K562 (cell line): Measurements from ENCODE around the gene HRH1. TPM values are rescaled to one million over a fixed set of nuclear protein-coding genes. Genes with fewer than 3 reads are reported as not detected.

Source experiments
- ATAC-seq: fragments of 200-7000 bp; cut with Tn5 transposase; 3 replicates; pipeline ENCODE4 v1.9.1; 2020; ENCODE audit warnings: moderate library complexity
- BruUV-seq: library from RNA; stranded (reverse); fragments of 400-500 nt; replicated peaks from 2 replicates; lab custom pipeline; 2021; lab: Mats Ljungman, UMichigan
- CTCF ChIA-PET: fragments of 300-600 bp; formaldehyde crosslinking; extraction: SDS; loops from one replicate; lab custom pipeline; 2021; ENCODE audit warnings: low intra/inter-chr PET ratio; lab: Yijun Ruan, JAX
- POLR2A ChIA-PET: fragments of 300-600, 350-650 bp; sonication (Branson Sonifier 250); formaldehyde crosslinking; extraction: SDS; loops from one replicate; lab custom pipeline; 2021; ENCODE audit warnings: antibody characterized with exemption, inconsistent platforms; lab: Yijun Ruan, JAX
- DNase-seq, 4 experiments: peaks; one replicate each; pipeline versions ENCODE4 v3.0.0 to v3.0.0-alpha.2; 2011 to 2018; ENCODE audit warnings: low spot score in 3 of 4, mixed read lengths in 3 of 4; ENCODE audit errors: extremely low read depth in 1 of 4
- FAIRE-seq: peaks from 2 replicates; lab custom pipeline; 2011; peaks lifted over from hg19 to GRCh38; lab: Jason Lieb, UNC
- H2AFZ ChIP-seq: 2 replicates; pipeline ENCODE4 v1.6.0; 2011; ENCODE audit warnings: low read depth, low read length, control low read depth, inconsistent platforms
- H3K27ac ChIP-seq: fragments of 200-600 bp; 3 replicates; pipeline ENCODE4 v1.8.0; 2011; ENCODE audit warnings: low read depth, mild to moderate bottlenecking, control low read depth, inconsistent platforms, low read length, moderate library complexity, mixed read lengths; ENCODE audit errors: extremely low read depth
- H3K27me3 ChIP-seq, 2 experiments: fragments of 300-600 bp in 1 of 2; 2 replicates in 1 of 2; 3 replicates in 1 of 2; pipeline versions ENCODE4 v1.6.0 to v1.8.0; 2011; ENCODE audit warnings: inconsistent platforms in 2 of 2, low read length in 2 of 2, mild to moderate bottlenecking in 1 of 2, mixed read lengths in 1 of 2, moderate library complexity in 1 of 2; ENCODE audit not compliant: control insufficient read depth in 2 of 2, insufficient read depth in 2 of 2
- H3K36me3 ChIP-seq: fragments of 300-600 bp; 3 replicates; pipeline ENCODE4 v1.8.0; 2011; ENCODE audit warnings: mild to moderate bottlenecking, low read length, inconsistent platforms; ENCODE audit not compliant: control insufficient read depth, insufficient read depth
- H3K4me1 ChIP-seq, 2 experiments: fragments of 200-600 bp in 1 of 2; replicated peaks in 1 of 2; 2 replicates in 1 of 2; 3 replicates in 1 of 2; pipeline versions ENCODE4 v1.5.1 to v1.8.0; 2011; ENCODE audit warnings: inconsistent platforms in 2 of 2, low read length in 2 of 2, mild to moderate bottlenecking in 1 of 2, mixed read lengths in 1 of 2, moderate library complexity in 1 of 2; ENCODE audit not compliant: control insufficient read depth in 2 of 2, insufficient read depth in 2 of 2
- H3K4me2 ChIP-seq: 2 replicates; pipeline ENCODE4 v1.6.1; 2011; ENCODE audit warnings: low read length, control low read depth, inconsistent platforms, mixed read lengths; ENCODE audit not compliant: insufficient read depth
- H3K4me3 ChIP-seq: fragments of 200-600 bp; sonication (generic), shearing (Covaris generic); 2 replicates; pipeline ENCODE4 v1.5.1; 2016; ENCODE audit warnings: control low read depth, inconsistent platforms
- H3K79me2 ChIP-seq: fragments of 200-600 bp; 3 replicates; pipeline ENCODE4 v1.8.0; 2011; ENCODE audit warnings: low read length, inconsistent platforms; ENCODE audit not compliant: control insufficient read depth, insufficient read depth
- H3K9ac ChIP-seq, 2 experiments: 2 replicates each; pipeline versions ENCODE4 v1.6.0 to v1.6.1; 2011; ENCODE audit warnings: low read depth in 2 of 2, low read length in 2 of 2, control low read depth in 1 of 2, inconsistent platforms in 1 of 2, mild to moderate bottlenecking in 1 of 2, mixed read lengths in 1 of 2; ENCODE audit not compliant: insufficient read depth in 1 of 2
- H3K9me1 ChIP-seq: one replicate; pipeline ENCODE4 v1.6.0; 2011; ENCODE audit warnings: inconsistent platforms, mild to moderate bottlenecking, low read length, moderate library complexity; ENCODE audit not compliant: control insufficient read depth, insufficient read depth
- H3K9me3 ChIP-seq: replicated peaks from 2 replicates; pipeline ENCODE4 v1.5.1; 2011; ENCODE audit warnings: low read depth, low read length, inconsistent platforms; ENCODE audit not compliant: control insufficient read depth, insufficient read depth
- H4K20me1 ChIP-seq: replicated peaks from 2 replicates; pipeline ENCODE4 v1.6.1; 2011; ENCODE audit warnings: low read length, inconsistent platforms, mixed read lengths; ENCODE audit not compliant: control insufficient read depth, insufficient read depth
- CTBP1 ChIP-seq: fragments of 450-650 bp; IDR thresholded peaks from 2 replicates; pipeline ENCODE4 v1.6.1; 2016; ENCODE audit warnings: borderline replicate concordance
- GATAD2B ChIP-seq: fragments of 450-650 bp; IDR thresholded peaks from 2 replicates; pipeline ENCODE4 v1.6.1; 2017; ENCODE audit warnings: mild to moderate bottlenecking, borderline replicate concordance
- JUND ChIP-seq, 2 experiments: IDR thresholded peaks; 2 replicates in 1 of 2; 3 replicates in 1 of 2; pipeline ENCODE4 v1.6.1; 2011; ENCODE audit warnings: borderline replicate concordance in 2 of 2, low read depth in 2 of 2, low read length in 2 of 2, improper control_type of control experiment in 1 of 2, missing biosample characterization in 1 of 2, missing genetic modification characterization in 1 of 2, missing genetic modification reagents in 1 of 2
- NCOA1 ChIP-seq: fragments of 450-650 bp; IDR thresholded peaks from 2 replicates; pipeline ENCODE4 v1.6.1; 2016; ENCODE audit warnings: low read depth
- ZEB2 ChIP-seq: fragments of 450-650 bp; IDR thresholded peaks from 2 replicates; pipeline ENCODE4 v1.6.1; 2016
- WGBS: fragments of 100-300 bp; shearing (Covaris generic); methylation state at CpG from one replicate; pipeline ENCODE4 v1.1.6; 2016; ENCODE audit warnings: low coverage, mixed read lengths; ENCODE audit not compliant: insufficient coverage; ENCODE audit errors: missing lambda C conversion rate; 5-methylcytosine and 5-hydroxymethylcytosine counted together
- in situ Hi-C: fragments of 300-500 bp; cut with MboI; formaldehyde crosslinking; loops from 4 replicates; pipeline ENCODE4 v1.15.0; 2018; ENCODE audit warnings: inconsistent platforms, mixed read lengths
- intact Hi-C: fragments of 100-400 bp; cut with micrococcal nuclease; formaldehyde crosslinking; loops from 2 replicates; pipeline ENCODE4 v1.14.2; 2022
- polyA plus RNA-seq, 8 experiments: library from polyadenylated mRNA; depleted of rRNA in 4 of 8; stranded (reverse) in 5 of 8; unstranded in 3 of 8; fragments of >200 nt; fragmentation: Nextera tagmentation in 2 of 8; fragmentation: Illumina TruSeq in 1 of 8; extraction: Ambion mirVana in 2 of 8; extraction: Trizol in 1 of 8; gene quantifications; 2 replicates each; pipeline versions ENCODE4 v1.2.1 to v1.2.3, GENCODE V29; 2011 to 2014; ENCODE audit warnings: inconsistent platforms in 1 of 8, missing spikeins in 1 of 8
- total RNA-seq, 7 experiments: library from RNA; depleted of rRNA in 6 of 7; stranded (reverse); fragments of >200 nt in 6 of 7; fragmentation: Illumina TruSeq in 2 of 7; extraction: Trizol in 2 of 7; gene quantifications; 2 replicates each; pipeline versions ENCODE4 v1.2.1 to v1.2.3, GENCODE V29; 2011 to 2021; ENCODE audit warnings: low replicate concordance in 1 of 7
- TF ChIP-seq, protein P1 (sequence below): sonication (generic); formaldehyde crosslinking; IDR thresholded peaks from 2 replicates; pipeline ENCODE4 v1.8.0; 2022; ENCODE audit warnings: mild to moderate bottlenecking, missing genetic modification reagents
- TF ChIP-seq, protein P2 (sequence below): sonication (generic); formaldehyde crosslinking; IDR thresholded peaks from 2 replicates; pipeline ENCODE4 v1.8.1; 2023; ENCODE audit warnings: mild to moderate bottlenecking, missing genetic modification reagents
- TF ChIP-seq, protein P3 (sequence below), 2 experiments: IDR thresholded peaks; 2 replicates each; pipeline ENCODE4 v1.6.1; 2011; ENCODE audit warnings: borderline replicate concordance in 1 of 2, control low read depth in 1 of 2, low read depth in 1 of 2, low read length in 1 of 2, mild to moderate bottlenecking in 1 of 2, mixed read lengths in 1 of 2, moderate library complexity in 1 of 2; ENCODE audit not compliant: insufficient read depth in 1 of 2, insufficient read length in 1 of 2, poor library complexity in 1 of 2, severe bottlenecking in 1 of 2; ENCODE audit errors: extremely low read depth in 1 of 2
- TF ChIP-seq, protein P4 (sequence below), 2 experiments: fragments of 450-650 bp in 1 of 2; sonication (generic) in 1 of 2; formaldehyde crosslinking; conservative IDR thresholded peaks; 2 replicates each; pipeline versions ENCODE4 v1.4.0 to v1.8.1; 2020 to 2022; ENCODE audit warnings: mild to moderate bottlenecking in 1 of 2, missing genetic modification reagents in 1 of 2

HRH1 gene
- total and polyA plus RNA-seq, 9 of the 15 experiments (the other 6 are each of a cell fraction or from before 2014, with no cell fraction given): 0.03 to 0.15 (median 0.06) TPM; not detected in 1

DNA sequence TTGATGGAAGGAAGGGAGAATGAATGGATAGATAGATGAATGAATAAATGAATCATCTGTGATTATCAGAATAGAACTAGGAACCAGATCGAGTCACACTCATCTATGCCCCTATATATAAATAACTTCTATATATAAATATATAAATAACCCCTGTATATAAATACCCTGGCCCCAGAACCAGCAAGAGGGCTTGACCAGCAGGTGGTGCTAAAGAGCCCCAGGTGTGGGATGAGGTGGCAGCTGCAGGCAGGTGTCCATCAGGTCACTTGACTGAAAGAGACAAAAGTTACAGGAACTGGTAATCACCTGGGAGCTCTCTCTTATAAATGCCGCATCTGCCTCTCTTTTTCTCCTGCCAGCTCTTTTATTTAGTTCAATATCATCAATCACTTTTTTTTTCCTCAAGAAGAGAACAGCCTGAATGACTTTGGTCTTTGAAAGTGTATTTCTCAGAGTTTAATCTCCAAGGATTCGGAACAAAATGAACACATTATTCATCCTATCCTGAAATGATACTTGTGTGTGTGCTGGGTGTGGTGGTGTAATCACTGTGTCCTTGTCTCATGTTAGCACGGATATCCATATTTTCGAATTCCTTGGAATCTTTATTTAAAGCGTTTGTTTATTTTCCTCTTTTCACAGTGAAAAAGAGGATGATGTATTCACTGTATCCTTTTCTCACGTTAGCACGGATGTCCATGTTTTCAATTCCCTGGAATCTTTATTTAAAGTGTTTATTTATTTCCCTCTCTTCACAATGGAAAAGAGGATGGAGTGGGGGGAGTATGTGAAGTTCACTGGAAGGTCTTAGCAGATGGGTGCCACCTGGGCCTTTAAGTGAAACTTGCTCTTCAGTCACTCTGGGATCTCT, 82.5 kb downstream of the HRH1 start:
- H3K27ac ChIP-seq: no peak overlapping the region
- WGBS: 14% methylated on average over 8 of the region's 8 CpGs
- 0 out of 2 replicates have a peak, but pooled peaks have one; percentile 29 for TF ChIP-seq JUND (IDR thresholded peaks at IDR 0.05; ENCODE audit: borderline replicate concordance, low read depth, low read length)
- no peak for TF ChIP-seq JUND (tag; IDR thresholded peaks at IDR 0.05; ENCODE audit: borderline replicate concordance, low read depth, low read length)
- TF ChIP-seq GATAD2B: no peak
- TF ChIP-seq, protein P1, sequence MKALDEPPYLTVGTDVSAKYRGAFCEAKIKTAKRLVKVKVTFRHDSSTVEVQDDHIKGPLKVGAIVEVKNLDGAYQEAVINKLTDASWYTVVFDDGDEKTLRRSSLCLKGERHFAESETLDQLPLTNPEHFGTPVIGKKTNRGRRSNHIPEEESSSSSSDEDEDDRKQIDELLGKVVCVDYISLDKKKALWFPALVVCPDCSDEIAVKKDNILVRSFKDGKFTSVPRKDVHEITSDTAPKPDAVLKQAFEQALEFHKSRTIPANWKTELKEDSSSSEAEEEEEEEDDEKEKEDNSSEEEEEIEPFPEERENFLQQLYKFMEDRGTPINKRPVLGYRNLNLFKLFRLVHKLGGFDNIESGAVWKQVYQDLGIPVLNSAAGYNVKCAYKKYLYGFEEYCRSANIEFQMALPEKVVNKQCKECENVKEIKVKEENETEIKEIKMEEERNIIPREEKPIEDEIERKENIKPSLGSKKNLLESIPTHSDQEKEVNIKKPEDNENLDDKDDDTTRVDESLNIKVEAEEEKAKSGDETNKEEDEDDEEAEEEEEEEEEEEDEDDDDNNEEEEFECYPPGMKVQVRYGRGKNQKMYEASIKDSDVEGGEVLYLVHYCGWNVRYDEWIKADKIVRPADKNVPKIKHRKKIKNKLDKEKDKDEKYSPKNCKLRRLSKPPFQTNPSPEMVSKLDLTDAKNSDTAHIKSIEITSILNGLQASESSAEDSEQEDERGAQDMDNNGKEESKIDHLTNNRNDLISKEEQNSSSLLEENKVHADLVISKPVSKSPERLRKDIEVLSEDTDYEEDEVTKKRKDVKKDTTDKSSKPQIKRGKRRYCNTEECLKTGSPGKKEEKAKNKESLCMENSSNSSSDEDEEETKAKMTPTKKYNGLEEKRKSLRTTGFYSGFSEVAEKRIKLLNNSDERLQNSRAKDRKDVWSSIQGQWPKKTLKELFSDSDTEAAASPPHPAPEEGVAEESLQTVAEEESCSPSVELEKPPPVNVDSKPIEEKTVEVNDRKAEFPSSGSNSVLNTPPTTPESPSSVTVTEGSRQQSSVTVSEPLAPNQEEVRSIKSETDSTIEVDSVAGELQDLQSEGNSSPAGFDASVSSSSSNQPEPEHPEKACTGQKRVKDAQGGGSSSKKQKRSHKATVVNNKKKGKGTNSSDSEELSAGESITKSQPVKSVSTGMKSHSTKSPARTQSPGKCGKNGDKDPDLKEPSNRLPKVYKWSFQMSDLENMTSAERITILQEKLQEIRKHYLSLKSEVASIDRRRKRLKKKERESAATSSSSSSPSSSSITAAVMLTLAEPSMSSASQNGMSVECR (CRISPR knock-in tag): no peak
- TF ChIP-seq ZEB2: peak; percentile 84
- no peak for TF ChIP-seq CTBP1
- TF ChIP-seq, protein P2, sequence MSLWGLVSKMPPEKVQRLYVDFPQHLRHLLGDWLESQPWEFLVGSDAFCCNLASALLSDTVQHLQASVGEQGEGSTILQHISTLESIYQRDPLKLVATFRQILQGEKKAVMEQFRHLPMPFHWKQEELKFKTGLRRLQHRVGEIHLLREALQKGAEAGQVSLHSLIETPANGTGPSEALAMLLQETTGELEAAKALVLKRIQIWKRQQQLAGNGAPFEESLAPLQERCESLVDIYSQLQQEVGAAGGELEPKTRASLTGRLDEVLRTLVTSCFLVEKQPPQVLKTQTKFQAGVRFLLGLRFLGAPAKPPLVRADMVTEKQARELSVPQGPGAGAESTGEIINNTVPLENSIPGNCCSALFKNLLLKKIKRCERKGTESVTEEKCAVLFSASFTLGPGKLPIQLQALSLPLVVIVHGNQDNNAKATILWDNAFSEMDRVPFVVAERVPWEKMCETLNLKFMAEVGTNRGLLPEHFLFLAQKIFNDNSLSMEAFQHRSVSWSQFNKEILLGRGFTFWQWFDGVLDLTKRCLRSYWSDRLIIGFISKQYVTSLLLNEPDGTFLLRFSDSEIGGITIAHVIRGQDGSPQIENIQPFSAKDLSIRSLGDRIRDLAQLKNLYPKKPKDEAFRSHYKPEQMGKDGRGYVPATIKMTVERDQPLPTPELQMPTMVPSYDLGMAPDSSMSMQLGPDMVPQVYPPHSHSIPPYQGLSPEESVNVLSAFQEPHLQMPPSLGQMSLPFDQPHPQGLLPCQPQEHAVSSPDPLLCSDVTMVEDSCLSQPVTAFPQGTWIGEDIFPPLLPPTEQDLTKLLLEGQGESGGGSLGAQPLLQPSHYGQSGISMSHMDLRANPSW (CRISPR knock-in tag): no peak
- TF ChIP-seq, protein P3, sequence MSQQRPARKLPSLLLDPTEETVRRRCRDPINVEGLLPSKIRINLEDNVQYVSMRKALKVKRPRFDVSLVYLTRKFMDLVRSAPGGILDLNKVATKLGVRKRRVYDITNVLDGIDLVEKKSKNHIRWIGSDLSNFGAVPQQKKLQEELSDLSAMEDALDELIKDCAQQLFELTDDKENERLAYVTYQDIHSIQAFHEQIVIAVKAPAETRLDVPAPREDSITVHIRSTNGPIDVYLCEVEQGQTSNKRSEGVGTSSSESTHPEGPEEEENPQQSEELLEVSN (IDR thresholded peaks at IDR 0.05; ENCODE audit: borderline replicate concordance in 1 of 2, extremely low read depth in 1 of 2, insufficient read depth in 1 of 2, insufficient read length in 1 of 2, low read depth in 1 of 2, low read length in 1 of 2, poor library complexity in 1 of 2, severe bottlenecking in 1 of 2): no peak
- TF ChIP-seq, protein P4, sequence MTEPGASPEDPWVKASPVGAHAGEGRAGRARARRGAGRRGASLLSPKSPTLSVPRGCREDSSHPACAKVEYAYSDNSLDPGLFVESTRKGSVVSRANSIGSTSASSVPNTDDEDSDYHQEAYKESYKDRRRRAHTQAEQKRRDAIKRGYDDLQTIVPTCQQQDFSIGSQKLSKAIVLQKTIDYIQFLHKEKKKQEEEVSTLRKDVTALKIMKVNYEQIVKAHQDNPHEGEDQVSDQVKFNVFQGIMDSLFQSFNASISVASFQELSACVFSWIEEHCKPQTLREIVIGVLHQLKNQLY (CRISPR knock-in tag; conservative IDR thresholded peaks at IDR 0.05): no peak
- no peak for TF ChIP-seq NCOA1

More for the DNA sequence above, 82.5 kb downstream of the HRH1 start:
- POLR2A ChIA-PET: interaction anchor here (0.9 to 1.3 kb wide), 2 partner anchors 9 to 51 kb away, joined by 3 read pairs; no protein-coding TSS in a partner anchor
- Histone ChIP-seq H3K4me1 (no peaks in the 10 kb centered on the region), H3K9me1 (no peaks in the 10 kb centered on the region), H3K9me3 (no peaks in the 10 kb centered on the region), H3K4me2 (no peak overlapping the region), H3K9ac (no peak overlapping the region), H3K27me3 (peaks cover 13% of the 10 kb centered on the region in 2 experiments), H3K36me3 (no peaks in the 10 kb centered on the region), H3K79me2 (no peaks in the 10 kb centered on the region), H4K20me1 (no peaks in the 10 kb centered on the region), H2AFZ (no peak overlapping the region), H3K4me3 (no peak overlapping the region)
- BruUV-seq: no TSS peak
- FAIRE-seq (peak; percentile 67), ATAC-seq (peak; percentile 96), DNase-seq (peak; percentile 70 to 79 (median 76))
- intact Hi-C loops (loop anchor here (1.0 to 2.0 kb wide), 3 partner anchors 34 to 416 kb away; no protein-coding TSS in a partner anchor), in situ Hi-C loops (loop anchor here (5.0 kb wide), 1 partner anchor 415 kb away; no protein-coding TSS in a partner anchor)
- CTCF ChIA-PET: interaction anchor here (0.6 to 2.8 kb wide), 4 partner anchors 98 to 567 kb away, joined by 4 to 29 read pairs (median 6); no protein-coding TSS in a partner anchor
